ENCODE data around the gene FJX1.

Gene FJX1, protein sequence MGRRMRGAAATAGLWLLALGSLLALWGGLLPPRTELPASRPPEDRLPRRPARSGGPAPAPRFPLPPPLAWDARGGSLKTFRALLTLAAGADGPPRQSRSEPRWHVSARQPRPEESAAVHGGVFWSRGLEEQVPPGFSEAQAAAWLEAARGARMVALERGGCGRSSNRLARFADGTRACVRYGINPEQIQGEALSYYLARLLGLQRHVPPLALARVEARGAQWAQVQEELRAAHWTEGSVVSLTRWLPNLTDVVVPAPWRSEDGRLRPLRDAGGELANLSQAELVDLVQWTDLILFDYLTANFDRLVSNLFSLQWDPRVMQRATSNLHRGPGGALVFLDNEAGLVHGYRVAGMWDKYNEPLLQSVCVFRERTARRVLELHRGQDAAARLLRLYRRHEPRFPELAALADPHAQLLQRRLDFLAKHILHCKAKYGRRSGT

DNA sequence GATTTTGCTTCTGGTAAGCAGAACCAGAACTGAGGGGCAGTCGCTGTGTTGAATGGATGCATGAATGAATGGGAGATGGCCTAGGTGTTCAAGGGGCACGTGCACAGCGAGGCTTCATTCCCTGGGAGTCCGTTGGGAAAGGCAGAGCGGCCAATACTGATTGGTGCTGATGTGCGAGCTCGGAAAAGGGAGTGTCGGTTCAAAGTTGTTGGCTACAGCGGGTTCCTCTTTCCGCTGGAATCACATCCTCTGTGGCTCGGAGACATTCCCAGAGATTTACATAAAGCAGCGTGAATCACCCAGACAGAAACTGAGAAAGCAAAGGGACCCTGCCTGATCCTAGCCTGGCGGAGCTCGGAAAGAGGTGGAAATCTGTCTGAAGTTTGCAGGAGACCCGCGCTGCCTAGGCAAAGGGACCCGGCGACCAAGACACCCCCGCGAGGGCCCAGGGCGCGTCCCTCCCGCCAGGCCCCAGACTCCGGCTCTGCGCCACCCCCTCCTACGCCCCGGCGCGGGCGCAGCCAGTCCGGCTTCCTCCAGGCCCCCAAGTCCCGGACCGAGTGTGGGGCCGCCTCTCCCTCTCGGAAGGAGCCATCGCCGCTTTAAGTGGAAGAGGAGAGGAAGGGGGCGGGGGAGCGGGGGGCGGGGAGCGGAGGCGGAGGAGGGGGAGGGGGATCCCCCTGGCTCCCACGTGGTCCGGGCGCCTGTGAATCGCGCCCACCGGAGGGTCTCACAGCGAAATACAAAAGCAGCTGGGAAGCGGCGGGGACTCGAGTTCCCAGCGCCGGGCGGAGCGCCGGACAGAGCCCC is at the start of gene FJX1:
TSS of gene FJX1 (plus strand) at position 774 of the 810 bp plus-strand sequence. CDS start 177 bp downstream, outside the sequence.
- peak; percentile 57 for DNase-seq (ENCODE audit: low spot score)

DNA sequence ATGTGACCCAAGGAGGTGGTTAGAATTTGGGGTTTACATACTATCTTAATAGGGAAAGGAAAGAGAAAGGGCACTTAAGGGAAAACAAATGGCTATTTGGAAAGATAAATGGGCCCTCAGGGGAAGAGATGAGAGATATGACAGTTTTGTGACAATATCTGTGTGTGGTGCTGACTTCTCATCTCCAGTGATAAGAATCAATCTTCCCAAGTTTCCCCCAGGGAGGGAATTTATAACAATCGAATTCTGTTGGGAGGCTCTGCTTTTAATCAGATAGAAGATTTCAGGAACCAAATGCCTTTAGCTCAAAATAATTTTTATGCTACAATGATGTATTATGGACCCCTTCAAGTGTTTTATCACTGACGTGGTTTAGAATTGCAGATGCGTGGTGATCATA is 46.6 kb upstream of the FJX1 start:
- no peak for DNase-seq (ENCODE audit: low spot score)

DNA sequence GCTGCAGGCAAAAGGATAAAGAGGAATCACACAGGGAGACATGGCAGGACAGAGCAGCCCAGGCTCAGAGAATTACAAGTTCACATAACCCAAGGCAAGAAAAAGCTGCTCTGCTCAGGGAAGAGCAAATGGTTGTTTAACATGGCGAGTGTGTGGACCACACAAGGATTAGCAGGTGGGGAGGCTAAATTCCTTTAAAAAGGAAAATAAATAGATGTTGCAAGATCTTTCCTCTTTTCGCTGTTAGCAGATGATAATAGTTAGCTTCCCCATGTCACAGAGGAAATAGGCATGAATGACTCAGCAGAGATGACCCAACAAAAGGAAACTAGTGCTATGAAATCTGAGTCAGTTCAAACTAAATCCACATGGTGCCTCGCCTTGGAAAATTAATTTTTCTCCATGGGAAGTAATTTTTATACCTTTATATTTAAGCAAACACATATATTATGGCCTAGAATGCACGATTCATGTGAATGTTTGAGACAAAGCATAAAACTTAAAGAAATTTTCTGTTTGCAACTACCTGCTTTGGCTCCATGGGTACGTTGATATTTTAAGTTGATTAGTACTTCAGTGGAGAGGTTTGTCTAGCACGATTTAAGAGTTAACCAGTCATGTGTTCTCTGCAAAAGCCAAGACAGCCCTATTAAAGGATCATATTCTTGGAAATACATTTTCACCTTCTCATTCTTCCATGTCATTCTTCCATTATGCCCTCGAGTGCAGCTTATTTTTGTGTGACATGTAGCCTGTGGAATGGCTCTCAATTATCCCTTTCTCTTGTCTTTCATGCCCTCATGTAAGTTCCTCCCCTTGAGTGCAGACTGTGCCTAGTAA is 38.5 kb upstream of the FJX1 start:
- peak; percentile 28 for DNase-seq (ENCODE audit: low spot score)

DNA sequence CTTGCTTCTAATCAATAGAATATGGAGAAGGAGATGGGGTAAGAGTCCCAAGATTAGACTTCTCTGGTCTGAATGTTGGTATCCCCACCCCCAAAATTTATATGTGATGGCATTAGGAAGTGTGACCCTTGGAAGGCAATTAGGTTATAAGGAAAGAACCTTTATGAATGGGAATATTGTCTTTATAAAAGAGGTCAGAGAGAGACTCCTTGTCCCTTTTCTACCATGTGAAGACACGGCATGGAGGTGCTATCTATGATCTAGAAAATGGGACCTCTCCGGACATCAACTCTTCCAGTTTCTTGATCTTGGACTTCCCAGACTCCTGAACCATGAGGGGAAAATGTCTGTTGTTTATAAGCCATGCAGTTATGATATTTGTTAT is 37.9 kb upstream of the FJX1 start:
- no peak for DNase-seq (ENCODE audit: low spot score)

DNA sequence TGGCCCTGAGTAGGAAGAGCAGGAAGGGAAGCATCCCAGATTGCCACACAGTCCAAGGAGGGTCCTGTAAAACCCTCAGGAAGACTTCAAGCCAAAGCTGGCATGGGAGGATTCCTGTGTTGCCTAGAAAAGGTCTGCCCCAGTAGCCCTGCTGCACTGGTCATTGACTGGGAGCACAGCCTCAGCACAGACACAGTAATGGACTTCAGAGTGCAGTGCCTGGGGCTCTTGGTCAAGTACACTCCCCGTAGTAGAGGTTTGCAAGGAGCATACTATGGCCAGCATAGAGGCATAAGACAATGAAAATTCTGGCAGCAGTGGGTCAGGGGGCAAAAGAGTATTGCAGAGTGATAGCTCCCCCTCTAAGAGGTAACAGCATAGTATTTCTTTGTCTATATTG is 36.2 kb upstream of the FJX1 start:
- no peak for DNase-seq (ENCODE audit: low spot score)

DNA sequence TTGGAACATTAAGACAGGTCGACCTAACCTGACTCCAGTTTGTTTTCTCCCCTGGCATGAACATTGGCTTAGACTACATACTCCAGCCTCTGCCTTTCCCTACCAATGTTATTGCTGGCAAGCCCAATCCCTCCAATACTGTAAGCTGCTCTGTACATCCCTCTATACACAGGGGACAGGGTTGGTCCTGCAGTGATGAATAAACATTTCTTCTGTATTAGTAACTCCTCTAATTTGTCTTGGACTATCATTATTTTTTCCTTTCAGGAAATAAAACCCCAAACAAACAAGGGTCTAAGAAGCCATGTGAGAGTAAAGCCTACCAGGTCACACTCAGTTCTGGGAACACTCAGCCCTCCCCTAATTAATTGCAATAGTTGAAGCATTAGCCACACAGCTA is 35.1 kb upstream of the FJX1 start:
- DNase-seq (ENCODE audit: low spot score): no peak

DNA sequence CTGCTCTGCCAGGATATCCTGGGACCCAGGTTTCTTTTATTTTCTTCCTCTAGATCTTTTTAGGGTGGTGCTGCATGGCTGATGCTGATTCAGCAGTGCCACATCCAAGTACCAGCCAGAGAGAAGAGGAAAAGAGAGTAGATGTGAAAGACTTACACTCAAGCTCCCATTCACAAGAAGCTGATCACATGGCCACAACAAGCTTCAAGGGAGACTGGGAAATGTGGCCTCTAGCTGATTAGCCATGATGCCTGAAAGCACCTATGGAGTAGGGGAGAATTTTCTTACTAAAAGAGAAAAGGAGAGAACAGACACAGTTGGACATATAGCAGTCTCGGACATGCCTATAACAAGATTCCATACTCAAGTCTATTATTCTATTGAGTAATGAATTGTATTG is 34.4 kb upstream of the FJX1 start:
- DNase-seq (ENCODE audit: low spot score): no peak

DNA sequence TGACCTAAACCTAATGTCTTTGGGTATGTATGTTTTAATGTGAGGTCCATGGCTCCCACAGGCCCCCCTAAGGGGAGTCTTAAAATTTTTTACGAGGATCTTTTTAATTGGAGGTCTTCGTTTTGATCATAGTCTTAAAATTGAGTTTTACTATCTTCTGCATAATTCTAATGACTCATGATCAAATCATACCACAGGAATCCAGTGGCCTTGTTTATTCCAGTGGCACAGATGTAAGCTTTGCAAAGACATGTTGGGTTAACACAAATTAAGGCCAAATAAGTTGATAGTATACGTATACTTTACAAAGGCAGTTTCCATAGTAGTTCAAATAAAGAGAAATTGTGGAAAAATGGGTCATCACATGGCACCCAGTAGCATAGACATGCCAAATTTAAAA is 33.9 kb upstream of the FJX1 start:
- peak; percentile 21 for DNase-seq (ENCODE audit: low spot score)

DNA sequence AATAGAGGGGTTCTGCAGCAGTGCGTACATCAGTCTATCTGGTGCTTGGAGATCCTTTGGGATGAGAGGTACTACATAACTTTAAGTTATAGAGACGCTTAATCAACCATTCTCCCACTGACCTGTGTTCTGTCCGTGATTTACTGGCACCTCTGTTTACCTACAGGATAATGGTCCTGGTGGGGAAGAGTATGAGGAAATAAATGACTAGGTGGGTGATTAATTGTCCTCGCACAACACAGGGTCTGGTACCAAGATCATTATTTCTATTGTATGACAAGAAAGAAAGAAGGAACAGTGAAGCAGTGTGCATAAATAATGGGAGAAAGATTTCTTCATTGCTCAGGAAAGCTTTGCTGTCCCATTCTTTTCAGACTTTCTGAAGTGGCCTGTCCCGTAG is 32.8 kb upstream of the FJX1 start:
- no peak for DNase-seq (ENCODE audit: low spot score)

DNA sequence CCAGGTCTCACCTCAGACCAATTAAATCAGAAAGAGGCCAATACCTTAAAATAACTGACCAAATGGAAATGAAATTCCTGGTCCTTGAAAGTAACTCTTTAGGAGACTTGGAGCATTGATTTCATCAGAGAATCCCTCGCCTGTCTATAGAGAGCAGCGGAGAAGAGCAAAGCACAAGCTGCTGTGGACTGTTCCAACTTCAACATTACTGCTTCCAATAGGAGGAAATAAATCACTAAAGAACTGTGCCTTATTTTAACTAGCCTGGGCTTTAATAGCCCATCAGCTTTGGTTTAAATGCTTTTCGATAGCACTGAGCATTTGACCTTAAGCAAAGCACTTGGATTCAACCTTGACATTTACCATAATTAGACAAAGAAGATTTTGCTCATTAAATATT is 32.0 kb upstream of the FJX1 start:
- DNase-seq (ENCODE audit: low spot score): no peak

DNA sequence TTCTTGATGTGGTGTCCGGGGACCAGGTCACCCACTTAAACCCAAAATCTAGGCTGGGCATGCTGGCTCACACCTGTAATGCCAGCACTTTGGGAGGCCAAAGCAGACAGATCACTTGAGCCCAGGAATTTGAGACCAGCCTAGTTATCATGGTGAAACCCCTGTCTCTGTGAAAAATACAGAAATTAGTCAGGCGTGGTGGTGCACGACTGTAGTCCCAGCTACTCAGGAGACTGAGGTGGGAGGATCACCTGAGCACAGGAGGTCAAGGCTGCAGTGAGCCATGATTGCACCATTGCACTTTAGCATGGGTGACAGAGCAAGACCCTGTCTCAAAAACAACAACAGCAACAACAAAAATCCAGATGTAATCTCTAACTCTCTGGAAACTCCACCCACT is 30.3 kb upstream of the FJX1 start:
- no peak for DNase-seq (ENCODE audit: low spot score)

DNA sequence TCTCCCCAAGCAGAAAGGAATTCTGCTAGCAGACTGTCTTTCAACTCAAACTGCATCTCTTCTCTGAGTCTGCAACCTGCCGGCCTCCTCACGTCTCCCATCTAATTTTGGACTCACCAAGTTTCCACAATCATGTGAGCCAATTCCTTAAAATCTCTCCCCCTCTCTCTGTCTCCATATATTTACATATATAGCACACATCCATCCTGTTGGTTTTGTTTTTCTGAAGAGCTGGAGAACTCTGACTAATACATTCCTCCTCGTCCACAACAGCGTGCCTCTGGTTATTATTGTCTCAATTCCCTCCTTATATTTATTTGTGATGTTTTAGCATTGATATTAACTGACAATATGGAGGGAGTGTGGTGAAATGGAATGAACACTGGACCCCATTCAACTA is 29.6 kb upstream of the FJX1 start:
- DNase-seq (ENCODE audit: low spot score): peak; percentile 15

DNA sequence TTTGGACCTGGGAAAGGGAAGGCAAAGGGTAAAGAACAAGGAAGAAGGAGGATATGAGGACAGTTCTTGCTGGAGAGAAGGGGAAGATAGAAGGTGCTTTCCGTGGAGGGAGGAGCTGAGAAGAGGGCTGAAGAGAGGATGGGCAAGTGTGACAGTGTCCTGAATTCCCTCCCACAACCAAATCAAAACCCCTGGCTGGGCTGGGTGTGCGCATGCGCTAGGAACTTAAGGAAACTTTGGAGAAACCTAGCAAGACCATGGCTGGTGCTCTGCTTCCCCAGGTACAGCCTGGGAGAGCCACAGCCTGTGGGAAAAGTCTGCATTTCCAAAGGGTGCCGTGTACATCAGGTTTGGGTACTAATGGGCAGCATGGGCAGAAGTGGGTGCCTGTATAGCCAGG is 29.0 kb upstream of the FJX1 start:
- DNase-seq (ENCODE audit: low spot score): no peak

DNA sequence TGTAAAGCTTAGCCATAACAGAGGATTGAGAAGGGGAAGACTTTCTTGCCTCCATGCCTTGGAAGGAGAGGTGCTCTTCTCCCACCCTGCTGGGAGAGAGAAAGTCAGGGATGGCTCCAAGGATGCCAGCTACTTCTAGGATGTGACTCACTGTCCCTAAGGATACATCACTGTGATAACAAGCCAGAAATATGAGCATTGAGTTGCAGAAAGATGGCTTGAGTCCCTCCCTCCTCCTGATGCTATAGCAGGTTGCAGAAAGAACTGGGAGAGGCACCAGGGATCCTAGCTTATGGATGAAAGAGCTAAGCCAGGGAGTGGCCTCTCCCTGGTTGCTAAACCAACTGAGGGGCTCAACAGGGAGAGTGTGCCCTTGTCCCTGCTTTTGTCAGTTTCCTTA is 27.8 kb upstream of the FJX1 start:
- DNase-seq (ENCODE audit: low spot score): no peak

DNA sequence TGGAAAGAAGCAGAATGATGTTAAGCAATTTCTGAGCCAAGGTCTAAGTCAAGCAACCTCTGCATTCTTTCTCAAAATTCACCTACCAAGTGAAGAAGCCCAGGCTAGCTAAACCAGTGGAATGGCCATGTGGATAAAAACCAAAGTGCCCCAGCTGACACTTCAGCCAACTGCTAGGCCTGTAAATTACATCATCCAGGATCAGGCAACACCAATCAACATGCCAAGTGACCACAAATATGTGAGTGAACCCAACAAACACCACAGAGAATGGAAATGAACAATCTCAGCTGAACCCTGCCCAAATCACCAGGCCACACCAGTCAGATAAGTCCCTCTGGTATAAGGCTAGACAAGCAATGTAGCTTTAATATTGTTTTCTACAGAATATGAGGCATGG is 25.1 kb upstream of the FJX1 start:
- no peak for DNase-seq (ENCODE audit: low spot score)

DNA sequence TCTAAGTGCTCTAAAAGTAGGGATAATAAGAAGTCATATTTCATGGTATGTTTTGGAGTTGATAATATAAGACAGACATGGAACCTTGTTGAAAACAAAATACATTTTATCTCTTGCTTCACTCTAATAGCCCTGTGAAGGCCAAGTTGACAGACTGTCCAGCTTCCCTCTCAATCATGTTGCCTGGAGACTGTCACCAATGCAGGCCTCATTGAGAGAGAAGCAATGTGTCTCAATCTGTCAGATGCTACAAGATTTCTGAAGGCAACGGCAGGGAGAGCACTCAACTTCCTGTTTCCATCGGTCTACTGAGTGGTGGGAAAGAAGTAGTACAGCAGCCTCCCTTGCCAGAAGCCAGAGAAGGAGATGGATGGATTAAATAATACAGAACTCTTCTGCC is 23.6 kb upstream of the FJX1 start:
- DNase-seq (ENCODE audit: low spot score): no peak

DNA sequence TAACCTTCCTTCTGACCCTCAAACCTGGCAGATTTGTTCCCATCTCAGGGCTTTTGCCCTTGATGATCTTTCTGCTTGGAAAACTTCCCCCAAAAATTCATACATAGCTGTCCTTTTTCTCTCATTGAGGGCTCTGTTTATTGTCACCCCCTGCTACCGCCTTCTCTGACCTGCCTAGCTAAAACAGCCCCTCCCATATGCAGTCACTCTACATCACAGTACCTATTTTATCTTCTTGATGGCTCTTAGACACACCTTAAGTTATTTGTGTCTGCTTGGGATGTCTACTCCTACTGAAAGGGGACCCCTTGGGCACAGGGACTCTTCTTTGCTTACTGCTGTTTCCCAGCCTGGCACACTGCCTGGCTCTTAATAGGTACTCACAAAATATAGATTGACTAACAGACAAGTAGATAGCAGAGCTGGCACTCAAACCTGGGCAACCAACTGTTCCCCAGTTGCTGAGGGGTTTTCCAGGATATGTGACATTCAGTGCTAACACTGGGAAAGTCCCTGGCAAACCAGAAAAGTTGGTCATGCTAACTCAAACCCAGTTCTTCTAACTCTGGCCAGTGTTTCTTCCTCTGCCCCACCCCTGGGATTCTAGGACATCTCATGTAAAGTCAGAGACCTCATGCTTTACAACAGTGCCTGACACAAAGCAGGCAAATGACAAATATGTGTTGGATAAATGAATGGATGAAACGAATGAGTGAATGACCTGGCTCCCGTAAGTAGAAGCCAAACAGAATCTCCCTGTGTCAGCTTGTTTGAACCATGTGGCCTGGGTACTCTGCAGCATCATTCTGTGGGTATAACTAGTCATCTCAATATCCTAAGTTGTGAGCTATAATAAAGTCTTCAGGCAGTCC is 19.8 kb upstream of the FJX1 start:
- DNase-seq (ENCODE audit: low spot score): no peak

DNA sequence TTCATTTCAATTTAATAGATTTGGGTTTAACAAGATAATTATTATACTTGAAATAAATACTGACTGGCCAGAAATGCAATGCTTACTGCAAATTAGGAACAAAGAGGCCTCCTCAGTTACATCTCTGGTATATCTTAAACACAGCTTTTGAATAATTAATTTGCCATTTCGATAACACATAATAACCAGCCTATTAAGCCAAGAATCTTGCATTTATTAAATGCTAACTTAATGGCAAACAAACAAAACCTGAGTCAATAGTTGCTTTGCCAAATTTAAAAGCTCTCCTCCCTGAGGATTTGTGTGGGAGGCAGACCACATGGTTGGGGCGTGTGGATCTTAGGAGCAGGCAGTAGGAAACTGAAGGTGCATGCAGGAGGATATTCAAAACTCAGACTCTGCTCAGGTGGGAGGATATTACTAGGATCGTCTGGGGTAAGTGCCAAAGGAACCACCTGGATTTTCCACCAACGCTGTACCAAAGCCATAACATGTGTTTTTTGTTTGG is 17.9 kb upstream of the FJX1 start:
- DNase-seq (ENCODE audit: low spot score): no peak

DNA sequence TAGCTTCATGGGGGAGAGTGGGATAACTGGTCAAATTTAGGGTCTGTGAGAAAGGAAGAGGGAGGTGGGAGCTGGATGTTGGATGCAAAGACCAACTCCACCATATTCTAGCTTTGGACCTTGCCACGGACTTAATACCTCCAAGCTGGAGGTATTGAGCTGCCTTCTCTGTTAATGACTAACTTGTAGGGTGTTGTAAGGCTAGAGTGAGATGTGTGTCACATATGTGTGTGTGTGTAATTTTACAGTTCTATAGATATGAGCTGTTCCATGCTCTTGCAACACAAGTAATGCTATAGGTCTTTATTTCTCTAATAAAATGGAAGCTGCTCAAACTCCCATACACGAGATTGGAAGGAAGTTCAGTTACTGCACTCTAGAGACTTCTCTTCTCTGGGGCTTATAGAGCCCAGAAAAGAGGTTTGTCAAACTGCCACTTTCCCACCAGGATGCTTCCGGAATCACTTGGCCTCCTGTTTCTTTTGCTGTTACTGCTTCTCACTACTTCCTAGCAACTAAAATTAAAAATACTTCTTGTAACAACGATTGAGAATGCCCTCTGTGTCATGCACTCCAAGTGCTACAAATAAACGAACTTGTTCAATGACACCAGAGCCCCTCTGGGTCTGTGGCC is 16.0 kb upstream of the FJX1 start:
- DNase-seq (ENCODE audit: low spot score): no peak

DNA sequence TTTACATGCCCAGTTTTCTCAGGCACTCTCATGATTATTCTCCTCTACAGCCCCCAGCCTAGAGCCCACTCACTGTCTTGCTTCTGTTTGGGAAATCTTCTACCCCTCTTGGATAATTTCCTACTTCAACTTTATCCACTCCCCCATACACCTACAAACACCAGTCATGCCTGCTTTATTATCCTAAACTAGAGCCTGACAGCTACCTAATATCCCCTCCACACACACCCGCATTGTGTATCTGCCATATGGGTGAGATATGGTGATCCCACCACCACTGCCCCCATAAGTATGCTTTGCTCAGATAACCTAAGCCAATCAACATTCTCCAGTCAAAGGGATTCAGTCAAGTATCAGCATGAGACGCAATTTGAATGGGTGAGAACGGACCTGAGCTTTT is 15.3 kb upstream of the FJX1 start:
- DNase-seq (ENCODE audit: low spot score): no peak

DNA sequence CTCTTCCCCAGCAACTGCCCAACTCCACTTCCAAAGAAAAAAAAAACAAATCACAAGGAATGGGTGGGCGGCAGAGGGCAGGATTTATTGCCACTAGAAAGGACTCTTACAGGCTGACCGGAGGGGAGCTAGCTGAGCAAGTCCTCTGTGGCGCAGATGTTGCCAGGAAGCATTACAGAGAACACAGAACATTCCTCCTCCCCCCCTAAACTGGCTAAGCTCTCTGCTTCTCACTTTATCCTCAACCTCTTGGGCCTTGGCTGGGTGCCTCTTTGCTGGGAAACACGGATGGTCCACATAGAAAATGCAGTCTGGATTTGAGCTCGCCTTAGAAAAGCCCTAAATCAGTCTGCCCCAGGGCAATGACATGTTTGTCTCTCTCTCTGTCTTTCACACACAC is 12.6 kb upstream of the FJX1 start:
- peak; percentile 34 for DNase-seq (ENCODE audit: low spot score)
